Cardiac septum (tissue), 1 donor: Measurements from ENCODE around the gene NINJ2. TPM values are rescaled to one million over a fixed set of nuclear protein-coding genes. Genes with fewer than 3 reads are reported as not detected.

Experiments
- DNase-seq: peaks from one replicate; pipeline ENCODE4 v3.0.0-alpha.2; 2020; ENCODE audit warnings: low spot score
- intact Hi-C: fragments of 100-400 bp; cut with DNase I; formaldehyde crosslinking; loops from one replicate; pipeline ENCODE4 v1.14.0; 2022
- total RNA-seq: library from RNA; stranded (reverse); fragmentation: NEBNext Ultra II Directional; extraction: Animal tissue kit (Norgen Biotek cat#: 25700); gene quantifications from one replicate; pipeline ENCODE4 v1.2.1, GENCODE V29; 2021
- donor health status: DM: no; HTN: no; CAD: no.

The NINJ2 gene
- total RNA-seq, 1 donor from 2014 or later: 3.9 TPM

- DNase-seq: no peak
- intact Hi-C loops: loop anchor here (10.0 kb wide), 2 partner anchors 321 to 541 kb away; no protein-coding TSS in a partner anchor
Observed at GRCh38 chr12:563250-563781, 99.9 kb downstream of the NINJ2 start.

GRCh38 chr12:562634-563033 lies 100.6 kb downstream of the NINJ2 start:
- no peak for DNase-seq
- intact Hi-C loops: loop anchor here (10.0 kb wide), 2 partner anchors 322 to 542 kb away; no protein-coding TSS in a partner anchor

GRCh38 chr12:561908-562593 lies 101.2 kb downstream of the NINJ2 start:
- intact Hi-C loops: loop anchor here (10.0 kb wide), 2 partner anchors 323 to 543 kb away; no protein-coding TSS in a partner anchor
- DNase-seq: peak; percentile 87

- intact Hi-C loops: loop anchor here (10.0 kb wide), 2 partner anchors 323 to 543 kb away; no protein-coding TSS in a partner anchor
- no peak for DNase-seq
Observed at GRCh38 chr12:561391-561705, 101.9 kb downstream of the NINJ2 start.

- intact Hi-C loops: loop anchor here (10.0 kb wide), 2 partner anchors 324 to 544 kb away; no protein-coding TSS in a partner anchor
- no peak for DNase-seq
Observed at GRCh38 chr12:560691-561390, 102.4 kb downstream of the NINJ2 start.

- no peak for DNase-seq
- intact Hi-C loops: loop anchor here (10.0 kb wide), 2 partner anchors 325 to 545 kb away; no protein-coding TSS in a partner anchor
Observed at GRCh38 chr12:559906-560455, 103.3 kb downstream of the NINJ2 start.

- no peak for DNase-seq
- intact Hi-C loops: no loop called here
Observed at GRCh38 chr12:559208-559905, 103.9 kb downstream of the NINJ2 start.

- intact Hi-C loops: no loop called here
- DNase-seq: no peak
Observed at GRCh38 chr12:558580-558979, 104.7 kb downstream of the NINJ2 start.

GRCh38 chr12:556498-556897 lies 106.7 kb downstream of the NINJ2 start:
- intact Hi-C loops: no loop called here
- no peak for DNase-seq

GRCh38 chr12:554001-554285 lies 109.3 kb downstream of the NINJ2 start:
- intact Hi-C loops: no loop called here

GRCh38 chr12:553216-554000 lies 109.8 kb downstream of the NINJ2 start:
- no peak for DNase-seq
- intact Hi-C loops: no loop called here

More at GRCh38 chr12:554001-554285, 109.3 kb downstream of the NINJ2 start:
- DNase-seq: no peak

GRCh38 chr12:552466-552865 lies 110.8 kb downstream of the NINJ2 start:
- intact Hi-C loops: no loop called here

GRCh38 chr12:550473-551260 lies 112.6 kb downstream of the NINJ2 start:
- peak; percentile 74 for DNase-seq

More at GRCh38 chr12:552466-552865, 110.8 kb downstream of the NINJ2 start:
- no peak for DNase-seq

GRCh38 chr12:549476-550082 lies 113.7 kb downstream of the NINJ2 start:
- no peak for DNase-seq
- intact Hi-C loops: loop anchor here (5.0 kb wide), 1 partner anchor 47 kb away; no protein-coding TSS in a partner anchor

More at GRCh38 chr12:550473-551260, 112.6 kb downstream of the NINJ2 start:
- intact Hi-C loops: no loop called here

GRCh38 chr12:547883-548470 lies 115.3 kb downstream of the NINJ2 start:
- intact Hi-C loops: loop anchor here (5.0 kb wide), 1 partner anchor 46 kb away; no protein-coding TSS in a partner anchor
- DNase-seq: no peak

- DNase-seq: no peak
- intact Hi-C loops: loop anchor here (5.0 kb wide), 1 partner anchor 45 kb away; no protein-coding TSS in a partner anchor
Observed at GRCh38 chr12:546920-547845, 116.1 kb downstream of the NINJ2 start.
